H1 (cell line): ENCODE data around the gene CDK2. TPM values are rescaled to one million over a fixed set of nuclear protein-coding genes. Genes with fewer than 3 reads are reported as not detected.

Experiments used
- CTCF ChIA-PET: fragments of 300-600 bp; sonication (Branson Sonifier 250); formaldehyde crosslinking; loops from one replicate; lab custom pipeline; 2021; ENCODE audit not compliant: partially characterized antibody; lab: Charles Lee
- POLR2A ChIA-PET: fragments of 300-600 bp; sonication (Branson Sonifier 250); formaldehyde crosslinking; loops from one replicate; lab custom pipeline; 2021; ENCODE audit warnings: inconsistent platforms; ENCODE audit not compliant: partially characterized antibody; lab: Charles Lee
- DNase-seq, 2 experiments: peaks; one replicate each; pipeline versions ENCODE4 v3.0.0 to v3.0.0-alpha.2; 2010 to 2022; ENCODE audit warnings: low spot score in 2 of 2, low read depth in 1 of 2, mixed read lengths in 1 of 2
- FAIRE-seq: peaks from 2 replicates; lab custom pipeline; 2011; peaks lifted over from hg19 to GRCh38; lab: Jason Lieb, UNC
- H2AFZ ChIP-seq: 2 replicates; pipeline ENCODE4 v1.8.1; 2012; ENCODE audit warnings: low read length, inconsistent platforms
- H2AK5ac ChIP-seq: 2 replicates; pipeline ENCODE4 v1.6.1; 2013; ENCODE audit warnings: low read depth, low read length
- H2BK120ac ChIP-seq: replicated peaks from 2 replicates; pipeline ENCODE3; 2013; ENCODE audit warnings: low read depth, low read length, inconsistent platforms
- H2BK12ac ChIP-seq: 2 replicates; pipeline ENCODE4 v1.6.1; 2013; ENCODE audit warnings: low read depth, low read length
- H2BK15ac ChIP-seq: 2 replicates; pipeline ENCODE4 v1.6.1; 2013; ENCODE audit warnings: low read length
- H2BK20ac ChIP-seq: 2 replicates; pipeline ENCODE4 v1.6.1; 2013; ENCODE audit warnings: low read length
- H2BK5ac ChIP-seq: 2 replicates; pipeline ENCODE4 v1.6.1; 2013; ENCODE audit warnings: low read depth, low read length
- H3K14ac ChIP-seq: 2 replicates; pipeline ENCODE4 v1.6.1; 2013; ENCODE audit warnings: inconsistent platforms; ENCODE audit not compliant: insufficient read length
- H3K18ac ChIP-seq: 2 replicates; pipeline ENCODE4 v1.6.1; 2013; ENCODE audit warnings: low read length; ENCODE audit errors: extremely low read depth
- H3K23ac ChIP-seq: 2 replicates; pipeline ENCODE4 v1.6.1; 2013; ENCODE audit warnings: inconsistent platforms; ENCODE audit not compliant: insufficient read length
- H3K23me2 ChIP-seq: 2 replicates; pipeline ENCODE4 v1.6.1; 2013; ENCODE audit warnings: low read depth, low read length
- H3K27ac ChIP-seq: 2 replicates; pipeline ENCODE4 v1.6.1; 2011; ENCODE audit warnings: low read depth, low read length, inconsistent platforms
- H3K27me3 ChIP-seq, 4 experiments: replicated peaks in 1 of 4; 1 replicate in 1 of 4; 2 replicates in 3 of 4; pipeline versions ENCODE4 v1.6.1 to v1.8.1; 2011 to 2013; ENCODE audit warnings: low read length in 3 of 4, mild to moderate bottlenecking in 3 of 4, inconsistent platforms in 2 of 4, mixed read lengths in 2 of 4, moderate library complexity in 1 of 4; ENCODE audit not compliant: control insufficient read depth in 3 of 4, insufficient read depth in 3 of 4; ENCODE audit errors: extremely low read depth in 1 of 4
- H3K36me3 ChIP-seq, 4 experiments: 2 replicates each; pipeline versions ENCODE4 v1.6.1 to v1.8.1; 2011 to 2013; ENCODE audit warnings: mild to moderate bottlenecking in 4 of 4, low read length in 3 of 4, moderate library complexity in 2 of 4, control low read depth in 1 of 4, inconsistent platforms in 1 of 4; ENCODE audit not compliant: insufficient read depth in 4 of 4, control insufficient read depth in 2 of 4
- H3K4ac ChIP-seq: replicated peaks from 2 replicates; pipeline ENCODE3; 2013; ENCODE audit warnings: low read length, low read depth, mixed read lengths, inconsistent platforms; ENCODE audit not compliant: insufficient read length
- H3K4me1 ChIP-seq, 4 experiments: replicated peaks in 1 of 4; 1 replicate in 1 of 4; 2 replicates in 3 of 4; pipeline versions ENCODE4 v1.6.1 to v1.8.1; 2011 to 2013; ENCODE audit warnings: low read length in 3 of 4, inconsistent platforms in 2 of 4, mixed read lengths in 1 of 4; ENCODE audit not compliant: insufficient read depth in 4 of 4, control insufficient read depth in 3 of 4
- H3K4me2 ChIP-seq, 2 experiments: 2 replicates each; pipeline versions ENCODE4 v1.6.1 to v1.8.1; 2011 to 2013; ENCODE audit warnings: low read depth in 2 of 2, low read length in 2 of 2, control low read depth in 1 of 2, inconsistent platforms in 1 of 2, mild to moderate bottlenecking in 1 of 2; ENCODE audit not compliant: insufficient read depth in 1 of 2
- H3K4me3 ChIP-seq, 4 experiments: fragments of 200-600, 300-600 bp in 1 of 4; sonication (generic), shearing (Covaris generic), sonication (Bioruptor Twin) in 1 of 4; 2 replicates each; pipeline versions ENCODE4 v1.5.1 to v1.8.1; 2011 to 2016; ENCODE audit warnings: low read length in 4 of 4, low read depth in 3 of 4, control low read depth in 2 of 4, inconsistent platforms in 2 of 4, mild to moderate bottlenecking in 2 of 4, mixed read lengths in 1 of 4, moderate library complexity in 1 of 4; ENCODE audit not compliant: insufficient read depth in 2 of 4; ENCODE audit errors: extremely low read depth in 1 of 4
- H3K56ac ChIP-seq: replicated peaks from 2 replicates; pipeline ENCODE3; 2013; ENCODE audit warnings: low read depth, mild to moderate bottlenecking, mixed read lengths, low read length, inconsistent platforms; ENCODE audit not compliant: insufficient read length
- H3K79me1 ChIP-seq: 2 replicates; pipeline ENCODE4 v1.6.1; 2013; ENCODE audit warnings: low read depth, low read length, control low read depth
- H3K79me2 ChIP-seq, 2 experiments: 2 replicates each; pipeline versions ENCODE4 v1.6.1 to v1.8.1; 2012 to 2013; ENCODE audit warnings: low read length in 2 of 2, mild to moderate bottlenecking in 2 of 2, inconsistent platforms in 1 of 2; ENCODE audit not compliant: insufficient read depth in 2 of 2, control insufficient read depth in 1 of 2
- H3K9ac ChIP-seq, 4 experiments: replicated peaks in 1 of 4; 1 replicate in 1 of 4; 2 replicates in 3 of 4; pipeline versions ENCODE4 v1.6.1 to v1.8.1; 2011 to 2013; ENCODE audit warnings: low read depth in 3 of 4, low read length in 3 of 4, control low read depth in 2 of 4, mild to moderate bottlenecking in 2 of 4, moderate library complexity in 2 of 4, inconsistent platforms in 1 of 4; ENCODE audit errors: extremely low read depth in 1 of 4
- H3K9me3 ChIP-seq, 2 experiments: 2 replicates each; pipeline versions ENCODE4 v1.6.1 to v1.8.1; 2012 to 2013; ENCODE audit warnings: mild to moderate bottlenecking in 2 of 2, moderate library complexity in 2 of 2, control low read depth in 1 of 2, inconsistent platforms in 1 of 2, low read depth in 1 of 2, low read length in 1 of 2, mixed read lengths in 1 of 2; ENCODE audit not compliant: insufficient read depth in 2 of 2
- H4K20me1 ChIP-seq, 2 experiments: replicated peaks in 1 of 2; 2 replicates each; pipeline versions ENCODE3 to v1.8.1; 2011 to 2013; ENCODE audit warnings: inconsistent platforms in 2 of 2, low read length in 2 of 2, mild to moderate bottlenecking in 1 of 2; ENCODE audit not compliant: insufficient read depth in 2 of 2, control insufficient read depth in 1 of 2
- H4K5ac ChIP-seq: 2 replicates; pipeline ENCODE4 v1.6.1; 2013; ENCODE audit warnings: low read length, low read depth, mixed read lengths, inconsistent platforms; ENCODE audit not compliant: insufficient read length
- H4K8ac ChIP-seq: 2 replicates; pipeline ENCODE4 v1.8.0; 2013; ENCODE audit warnings: mild to moderate bottlenecking, moderate library complexity, low read length, inconsistent platforms; ENCODE audit not compliant: insufficient read depth; ENCODE audit errors: extremely low read depth
- H4K91ac ChIP-seq: replicated peaks from 2 replicates; pipeline ENCODE3; 2013; ENCODE audit warnings: low read length, mixed read lengths, inconsistent platforms; ENCODE audit not compliant: insufficient read length
- SIRT6 ChIP-seq: IDR thresholded peaks from one replicate; pipeline ENCODE4 v1.7.1; 2012; ENCODE audit warnings: low read length, inconsistent platforms
- WGBS, 2 experiments: shearing (Covaris generic) in 1 of 2; methylation state at CpG; one replicate each; pipeline versions ENCODE4 v1.1.6 to v1.1.7; 2013 to 2015; ENCODE audit warnings: low lambda C conversion rate in 2 of 2, mixed read lengths in 2 of 2, inconsistent platforms in 1 of 2, low coverage in 1 of 2, missing lambda C conversion rate in 1 of 2; ENCODE audit not compliant: insufficient replicate concordance in 2 of 2, insufficient coverage in 1 of 2, insufficient read length in 1 of 2; ENCODE audit errors: extremely low coverage in 1 of 2, missing lambda C conversion rate in 1 of 2; 5-methylcytosine and 5-hydroxymethylcytosine counted together
- polyA plus RNA-seq, 7 experiments: library from polyadenylated mRNA; depleted of rRNA in 3 of 7; stranded (reverse) in 5 of 7; unstranded in 2 of 7; fragments of >200 nt in 5 of 7; fragments of 200-250 nt in 2 of 7; gene quantifications; 1 replicate in 5 of 7; 2 replicates in 1 of 7; 4 replicates in 1 of 7; pipeline versions ENCODE4 v1.2.1 to v1.2.3, GENCODE V29; 2011 to 2013; ENCODE audit warnings: missing spikeins in 2 of 7, mixed read lengths in 2 of 7
- total RNA-seq: library from RNA; stranded (reverse); fragmentation: NEBNext Ultra II Directional; extraction: Animal tissue kit (Norgen Biotek cat#: 25700); gene quantifications from 2 replicates; pipeline ENCODE4 v1.2.1, GENCODE V29; 2021

CDK2 gene
- total and polyA plus RNA-seq, 2 of the 8 experiments (the other 6 are each of a cell fraction or from before 2014, with no cell fraction given) = 39.4 to 42.5 TPM

- Histone ChIP-seq H3K4me1 (no peaks in the 10 kb centered on the region), H3K36me3 (peaks cover 3 to 50% (median 17%) of the 10 kb centered on the region in 4 experiments; a peak in 6 of 8 replicates), H2BK15ac (no peak overlapping the region), H2BK20ac (no peak overlapping the region), H2BK120ac (no peak overlapping the region), H3K9ac (no peak overlapping the region), H3K9me3 (no peaks in the 10 kb centered on the region), H3K14ac (no peak overlapping the region), H2BK5ac (no peak overlapping the region), H3K27ac (no peak overlapping the region), H4K8ac (no peak overlapping the region), H4K91ac (no peak overlapping the region), H3K4me3 (no peak overlapping the region), H3K18ac (no peak overlapping the region), H4K5ac (no peak overlapping the region), H3K79me2 (no peaks in the 10 kb centered on the region), H3K23me2 (no peaks in the 10 kb centered on the region), H3K4me2 (no peak overlapping the region), H3K4ac (no peak overlapping the region), H3K27me3 (no peaks in the 10 kb centered on the region), H2BK12ac (no peak overlapping the region), H2AFZ (no peak overlapping the region), H3K23ac (no peak overlapping the region), H4K20me1 (peaks cover 0 to 2% of the 10 kb centered on the region in 2 experiments), H2AK5ac (no peak overlapping the region), H3K56ac (no peak overlapping the region), H3K79me1 (no peaks in the 10 kb centered on the region; the same call in 1 of the 2 replicates)
- 89% methylated on average over 4 of the region's 4 CpGs; no CpG with 5 or more reads in 1 of the 2 experiments for WGBS, 2 experiments
- FAIRE-seq (no peak), DNase-seq (no peak)
- ChIA-PET CTCF (interaction anchor here (0.7 to 4.7 kb wide), 9 partner anchors 9 to 246 kb away, joined by 3 to 42 read pairs (median 4); partner anchors contain the start of genes RAB5B and SUOX), POLR2A (interaction anchor here (1.3 to 4.3 kb wide), 5 partner anchors 10 to 59 kb away, joined by 3 to 24 read pairs (median 5); partner anchors contain the start of genes RAB5B and SUOX)
- no peak for TF ChIP-seq SIRT6
These were observed 18.7 kb downstream of the CDK2 start for GRCh38 chr12:55985341-55985740.
